NCI-H128 (cell line): ENCODE measurements around the gene ADCK2.
A peak's percentile ranks its signal among the peaks of the same experiment; 100 is the strongest.
"Not testable (repeated sequence)": the region's sequence is repeated elsewhere in the genome, so short reads cannot be mapped to it uniquely, and the experiment has no call there.

Experiments used
- DNase-seq: peaks from one replicate; lab custom pipeline; 2025; ENCODE audit not compliant: unreplicated experiment; lab: John Stamatoyannopoulos, UW

ADCK2 gene

DNA sequence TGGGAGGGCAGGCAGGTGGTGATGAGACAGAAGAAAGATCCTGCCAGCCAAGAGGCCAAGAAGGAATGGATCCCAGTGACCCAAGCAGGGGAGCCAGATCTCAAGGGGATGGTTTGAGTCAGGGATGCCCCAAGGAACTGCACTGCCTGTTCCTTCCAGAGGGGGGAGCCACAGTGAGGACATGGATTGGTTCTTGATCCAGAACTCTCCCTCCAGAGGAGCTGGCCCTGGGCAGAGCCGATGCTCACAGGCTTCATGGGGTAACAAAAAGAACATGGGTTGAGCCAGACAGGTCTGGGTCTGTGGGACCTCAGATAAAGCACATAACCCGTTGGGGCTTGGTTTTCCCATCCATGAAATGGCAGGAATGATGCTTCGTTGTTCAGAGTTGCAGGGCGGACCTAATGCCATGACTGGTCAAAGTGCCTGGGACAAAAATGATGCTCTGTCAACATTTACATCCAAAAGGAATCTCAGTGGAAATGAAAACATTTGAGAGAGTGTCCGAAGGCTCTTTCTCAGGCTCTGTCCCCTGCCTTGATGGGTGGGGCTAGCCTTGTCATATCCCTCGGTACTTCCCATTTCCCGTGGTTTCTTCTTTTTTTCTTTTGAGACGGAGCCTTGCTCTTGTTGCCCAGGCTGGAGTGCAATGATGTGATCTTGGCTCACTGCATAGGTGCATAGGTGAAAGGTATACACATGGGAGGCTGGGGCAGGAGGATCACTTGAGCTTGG lies 27.4 kb upstream of the ADCK2 start:
- no peak for DNase-seq

DNA sequence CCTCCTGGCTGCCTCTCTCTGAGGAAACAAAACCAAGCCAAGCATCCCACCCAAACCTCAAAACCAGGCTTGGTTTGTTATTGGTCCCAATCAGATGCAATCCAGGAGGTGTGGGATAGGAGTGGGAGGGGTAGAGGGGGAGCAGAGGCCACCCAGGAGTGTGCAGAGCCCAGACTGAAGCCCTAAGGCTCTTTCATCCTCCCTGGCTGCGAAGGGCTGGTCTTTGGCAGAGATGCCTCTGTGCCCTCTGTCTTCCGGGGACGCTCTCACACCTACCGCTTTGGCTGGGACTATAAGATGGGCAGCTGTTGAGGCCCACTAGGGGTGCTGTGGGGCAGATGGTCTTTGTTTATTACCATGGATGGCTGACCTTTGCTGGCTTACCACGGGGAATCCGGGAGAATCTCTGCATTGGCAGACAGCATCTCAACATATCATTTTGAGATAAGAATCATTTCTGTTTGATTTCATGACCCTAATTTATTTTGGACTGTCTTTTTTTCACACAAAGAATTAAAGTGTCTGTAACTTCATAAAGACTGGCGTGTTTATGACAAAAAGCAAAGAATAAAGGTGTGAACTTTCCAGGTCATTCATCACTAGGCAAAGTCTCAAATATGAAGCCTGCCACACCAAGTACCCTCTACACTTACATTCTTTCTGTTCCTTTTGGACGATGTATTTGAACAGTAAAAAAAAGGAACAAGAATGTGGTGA lies 25.7 kb upstream of the ADCK2 start:
- DNase-seq = peak; percentile 8

DNA sequence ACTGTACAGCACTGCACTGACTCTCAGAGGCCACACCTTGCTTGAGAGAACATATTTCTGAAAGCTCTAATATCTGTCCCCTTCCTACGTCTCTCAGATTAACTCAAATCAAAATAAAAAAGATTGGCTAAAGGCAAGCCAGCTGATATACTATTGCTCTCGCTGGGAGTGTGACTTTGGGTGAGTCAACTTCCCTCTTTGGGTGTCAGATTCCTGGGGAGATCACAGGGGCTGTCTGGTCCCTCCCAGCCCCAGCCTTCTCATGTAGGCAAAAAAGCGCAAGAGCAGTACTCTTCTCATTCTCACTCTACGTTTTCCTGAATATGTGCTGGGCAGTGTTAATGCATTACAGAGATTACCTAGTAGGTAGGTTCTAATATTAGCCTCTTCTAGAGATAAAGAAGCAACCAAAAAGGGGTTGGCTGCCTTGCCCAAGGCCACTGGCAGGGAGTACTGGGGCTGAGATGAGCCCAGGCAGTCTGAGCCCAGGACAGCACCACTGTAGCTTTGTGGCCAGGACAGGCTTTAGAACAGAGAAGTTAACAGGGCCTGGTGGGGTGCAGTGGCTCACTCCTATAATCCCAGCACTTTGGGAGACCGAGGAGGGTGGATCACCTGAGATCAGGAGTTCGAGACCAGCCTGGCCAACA lies 23.1 kb upstream of the ADCK2 start:
- DNase-seq = no peak

GRCh38 chr7:140650367-140650766 lies 22.4 kb upstream of the ADCK2 start:
- DNase-seq = no peak

- peak; percentile 67 for DNase-seq
These were observed 19.2 kb upstream of the ADCK2 start for GRCh38 chr7:140653319-140654108.

- DNase-seq = no peak
These were observed 18.7 kb upstream of the ADCK2 start for GRCh38 chr7:140654109-140654387.

DNA sequence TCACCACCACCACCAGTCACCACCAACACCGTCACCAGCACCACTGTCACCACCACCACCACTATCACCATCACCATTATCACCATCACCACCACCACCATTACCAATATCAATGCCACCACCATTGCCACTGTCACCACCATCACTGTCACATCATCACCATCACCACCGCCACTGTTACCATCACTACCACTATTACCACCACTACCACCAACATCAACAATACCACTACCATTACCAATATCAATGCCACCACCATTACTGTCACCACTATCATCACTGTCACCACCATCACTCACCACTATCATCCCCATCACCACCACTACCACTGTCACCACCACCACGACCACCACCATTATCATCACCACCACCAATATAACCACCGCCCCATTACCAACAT lies 18.1 kb upstream of the ADCK2 start:
- DNase-seq = no peak

GRCh38 chr7:140655511-140656408 lies 17.0 kb upstream of the ADCK2 start:
- DNase-seq = no peak

DNA sequence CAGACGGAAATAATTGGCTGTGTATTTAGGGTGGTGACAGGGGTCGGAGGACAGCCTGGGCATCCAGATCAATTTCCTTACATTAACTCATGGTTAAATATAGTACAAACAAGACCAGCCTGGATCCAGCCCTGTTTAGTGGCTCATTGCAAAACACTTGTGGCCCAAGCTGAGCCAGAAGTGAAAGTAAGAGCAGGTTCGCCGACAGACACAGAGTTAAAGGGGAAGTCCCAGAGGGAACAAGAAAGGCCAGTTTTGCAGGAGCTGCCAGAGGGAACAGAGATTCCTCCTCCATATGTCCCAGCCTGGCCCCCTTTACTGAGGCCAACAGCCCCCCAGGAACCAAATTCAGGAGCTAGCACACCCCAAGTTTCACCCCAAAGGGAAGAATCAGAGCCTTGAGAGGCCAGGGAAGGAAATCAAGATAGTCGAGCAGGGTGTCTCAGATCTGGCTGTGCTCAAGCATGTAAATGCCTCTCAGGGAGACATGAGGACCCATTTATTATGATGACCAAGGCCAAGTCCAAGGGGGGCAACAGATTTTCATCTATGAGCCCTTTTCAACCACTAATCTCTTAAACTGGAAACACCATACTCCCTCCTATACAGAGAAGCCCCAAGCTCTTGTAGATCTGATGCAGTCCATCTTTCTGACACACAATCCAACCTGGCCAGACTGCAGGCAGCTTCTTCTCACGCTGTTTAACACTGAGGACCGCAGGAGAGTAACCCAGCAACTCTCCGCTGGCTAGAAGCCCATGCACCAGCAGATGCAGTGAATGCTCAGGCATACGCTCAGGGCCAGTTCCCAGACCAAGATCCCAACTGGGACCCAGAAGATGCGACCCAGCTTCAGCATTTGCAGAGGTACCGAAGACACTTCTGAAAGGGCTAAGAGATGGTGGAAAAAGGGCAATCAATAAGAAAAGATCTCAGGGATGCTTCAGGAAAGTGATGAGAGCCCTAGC lies 15.9 kb upstream of the ADCK2 start:
- no peak for DNase-seq

- DNase-seq = no peak
These were observed 14.9 kb upstream of the ADCK2 start for GRCh38 chr7:140657891-140658290.

DNA sequence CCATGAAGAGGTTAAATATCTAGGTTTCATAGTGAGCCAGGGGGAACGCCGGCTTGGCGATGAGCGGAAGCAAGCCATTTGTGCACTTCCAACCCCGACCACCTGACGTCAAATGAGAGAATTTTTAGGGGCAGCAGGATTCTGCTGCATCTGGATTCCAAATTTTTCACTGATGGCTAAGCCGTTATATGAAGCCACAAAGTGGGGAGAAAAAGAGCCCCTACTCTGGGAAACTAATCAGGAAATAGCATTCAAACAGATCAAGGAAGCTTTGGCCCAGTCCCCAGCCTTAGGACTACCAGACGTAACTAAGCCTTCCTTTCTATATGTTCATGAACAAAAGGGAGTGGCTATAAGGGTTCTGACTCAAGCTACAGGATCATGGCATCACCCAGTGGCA lies 12.9 kb upstream of the ADCK2 start:
- DNase-seq = no peak

DNA sequence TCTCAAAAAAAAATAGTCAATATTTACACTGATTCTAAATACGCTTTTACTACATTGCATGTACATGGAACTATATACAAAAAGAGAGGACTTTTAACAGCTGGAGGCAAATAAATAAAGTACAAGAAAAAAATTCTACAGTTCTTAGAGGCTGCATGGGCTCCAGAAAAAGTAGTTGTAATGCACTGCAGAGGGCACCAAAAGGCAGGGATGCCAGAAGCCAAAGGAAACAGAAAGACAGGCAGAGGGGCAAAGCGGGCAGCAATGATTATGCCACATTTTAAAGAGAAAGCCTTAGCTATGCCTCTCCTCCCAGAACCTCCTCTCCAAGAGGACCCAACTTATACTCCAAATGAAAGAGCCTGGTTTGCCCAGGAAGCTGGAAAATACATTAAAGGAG lies 11.6 kb upstream of the ADCK2 start:
- no peak for DNase-seq

DNA sequence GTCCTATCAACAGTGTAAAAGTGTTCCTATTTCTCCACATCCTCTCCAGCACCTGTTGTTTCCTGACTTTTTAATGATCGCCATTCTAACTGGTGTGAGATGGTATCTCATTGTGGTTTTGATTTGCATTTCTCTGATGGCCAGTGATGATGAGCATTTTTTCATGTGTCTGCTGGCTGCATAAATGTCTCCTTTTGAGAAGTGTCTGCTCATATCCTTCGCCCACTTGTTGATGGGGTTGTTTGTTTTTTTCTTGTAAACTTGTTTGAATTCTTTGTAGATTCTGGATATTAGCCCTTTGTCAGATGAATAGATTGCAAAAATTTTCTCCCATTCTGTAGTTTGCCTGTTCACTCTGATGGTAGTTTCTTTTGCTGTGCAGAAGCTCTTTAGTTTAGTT lies 9.8 kb upstream of the ADCK2 start:
- not testable (repeated sequence) for DNase-seq

- no peak for DNase-seq
These were observed 5.3 kb upstream of the ADCK2 start for GRCh38 chr7:140667476-140667875.

- DNase-seq = no peak
These were observed 4.1 kb upstream of the ADCK2 start for GRCh38 chr7:140668641-140669040.

- no peak for DNase-seq
These were observed 3.4 kb upstream of the ADCK2 start for GRCh38 chr7:140669352-140669751.

GRCh38 chr7:140669862-140670261 lies 2.9 kb upstream of the ADCK2 start:
- DNase-seq = not testable (repeated sequence)

DNA sequence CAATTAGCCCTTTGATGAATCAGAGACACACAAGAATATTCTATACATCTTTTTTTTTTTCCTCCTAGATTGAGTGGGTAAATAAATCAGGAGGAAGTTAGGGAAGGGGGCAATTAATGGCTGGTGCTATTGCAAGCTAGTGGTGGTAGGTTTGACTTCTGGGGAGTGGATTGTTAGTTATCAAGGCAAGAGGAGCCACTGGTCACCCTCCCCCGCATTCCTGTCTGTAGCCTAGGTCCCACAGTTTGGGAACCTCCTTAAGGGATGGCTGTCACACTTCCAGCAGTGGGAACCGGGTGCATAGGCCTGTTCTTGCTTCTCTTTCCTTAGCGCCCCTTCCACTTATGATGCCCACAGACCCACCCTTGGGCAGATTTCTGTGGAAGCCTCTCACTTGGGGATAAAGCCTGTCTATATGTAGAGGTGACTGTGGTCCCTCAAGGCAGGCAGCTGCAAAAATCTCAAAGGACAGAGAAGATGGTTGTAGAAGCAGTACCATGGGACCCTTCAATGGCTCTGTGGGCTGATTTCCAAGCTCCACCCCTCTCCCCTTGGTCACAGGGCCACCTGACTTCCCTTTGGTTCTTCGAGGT lies 2.3 kb upstream of the ADCK2 start:
- DNase-seq = no peak

- no peak for DNase-seq
These were observed 779 bp upstream of the ADCK2 start for GRCh38 chr7:140671966-140672365.
